IPS-18a (cell line): ENCODE measurements around the gene TNNI3K.

Experiments used
- H3K27ac ChIP-seq: one replicate; pipeline ENCODE4 v1.5.1; 2013; ENCODE audit warnings: low read length
- H3K27me3 ChIP-seq: one replicate; pipeline ENCODE4 v1.6.1; 2013; ENCODE audit warnings: mild to moderate bottlenecking, low read length; ENCODE audit not compliant: control insufficient read depth, insufficient read depth
- H3K36me3 ChIP-seq: one replicate; pipeline ENCODE4 v1.6.1; 2013; ENCODE audit warnings: low read depth, low read length; ENCODE audit not compliant: control insufficient read depth
- H3K4me1 ChIP-seq: one replicate; pipeline ENCODE4 v1.6.1; 2013; ENCODE audit warnings: low read depth, low read length; ENCODE audit not compliant: control insufficient read depth
- H3K4me3 ChIP-seq: one replicate; pipeline ENCODE4 v1.5.1; 2013; ENCODE audit warnings: low read length
- H3K9ac ChIP-seq: one replicate; pipeline ENCODE4 v1.6.1; 2013; ENCODE audit warnings: mild to moderate bottlenecking, low read length, moderate library complexity
- H3K9me3 ChIP-seq: one replicate; pipeline ENCODE4 v1.6.1; 2013; ENCODE audit warnings: low read depth, low read length; ENCODE audit not compliant: control insufficient read depth

The TNNI3K gene

GRCh38 chr1:74396462-74396861, 161.3 kb downstream of the TNNI3K start:
- H3K27me3 ChIP-seq = no peaks in the 10 kb centered on the region

DNA sequence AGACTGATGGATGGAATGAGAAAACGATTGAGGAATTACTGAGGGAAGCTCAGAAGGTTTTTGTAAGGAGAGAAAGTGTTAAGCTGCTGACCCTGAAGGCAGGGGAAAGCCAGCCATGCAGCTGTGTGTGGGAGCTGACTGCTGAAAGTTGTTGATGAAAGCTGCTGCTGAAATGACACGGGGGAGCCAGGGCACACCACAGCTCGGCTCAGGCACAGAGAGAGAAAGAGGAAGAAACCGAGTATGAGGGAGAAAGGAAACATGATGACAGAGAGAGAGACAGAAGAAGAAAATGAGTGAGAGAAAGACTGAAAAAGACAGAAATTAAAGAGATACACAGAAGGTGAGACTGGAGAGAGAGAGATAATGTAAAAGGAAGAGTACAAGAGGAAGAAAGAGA, 161.7 kb downstream of the TNNI3K start:
- H3K4me3 ChIP-seq = no peak overlapping the region
- no peak overlapping the region for H3K27ac ChIP-seq
- no peak overlapping the region for H3K9ac ChIP-seq
- H3K36me3 ChIP-seq = no peaks in the 10 kb centered on the region
- no peaks in the 10 kb centered on the region for H3K9me3 ChIP-seq
- H3K27me3 ChIP-seq = no peaks in the 10 kb centered on the region
- H3K4me1 ChIP-seq = peaks cover 6% of the 10 kb centered on the region

More at GRCh38 chr1:74396462-74396861, 161.3 kb downstream of the TNNI3K start:
- Histone ChIP-seq H3K9me3 (no peaks in the 10 kb centered on the region), H3K9ac (no peak overlapping the region), H3K27ac (no peak overlapping the region), H3K36me3 (no peaks in the 10 kb centered on the region), H3K4me1 (peaks cover 6% of the 10 kb centered on the region), H3K4me3 (no peak overlapping the region)

- Histone ChIP-seq H3K4me3 (no peak overlapping the region), H3K4me1 (no peaks in the 10 kb centered on the region), H3K27me3 (no peaks in the 10 kb centered on the region)
Measured at GRCh38 chr1:74399249-74399648, 164.1 kb downstream of the TNNI3K start.

DNA sequence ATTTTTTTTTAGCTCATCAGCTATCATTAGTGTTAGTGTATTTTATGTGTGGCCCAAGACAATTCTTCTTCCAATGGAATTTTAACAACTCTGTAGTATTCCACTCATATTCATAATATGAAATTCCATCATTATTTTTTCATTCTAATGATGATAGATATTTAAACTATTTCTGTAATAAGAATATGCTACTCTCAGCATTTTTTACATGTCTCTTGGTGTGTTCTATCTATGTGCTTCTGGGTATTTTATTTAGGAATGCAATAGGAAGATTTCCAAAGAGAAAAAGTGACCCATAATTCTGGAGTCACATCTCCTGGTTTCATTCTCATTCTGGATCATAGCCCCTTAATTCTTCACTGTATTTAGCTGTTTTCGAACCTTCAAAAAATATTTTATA, 167.7 kb downstream of the TNNI3K start:
- Histone ChIP-seq H3K9me3 (no peaks in the 10 kb centered on the region), H3K27me3 (no peaks in the 10 kb centered on the region), H3K36me3 (no peaks in the 10 kb centered on the region), H3K27ac (no peak overlapping the region), H3K9ac (no peak overlapping the region), H3K4me1 (no peaks in the 10 kb centered on the region), H3K4me3 (no peak overlapping the region)

More at GRCh38 chr1:74399249-74399648, 164.1 kb downstream of the TNNI3K start:
- Histone ChIP-seq H3K27ac (no peak overlapping the region), H3K9ac (no peak overlapping the region), H3K36me3 (no peaks in the 10 kb centered on the region), H3K9me3 (no peaks in the 10 kb centered on the region)

DNA sequence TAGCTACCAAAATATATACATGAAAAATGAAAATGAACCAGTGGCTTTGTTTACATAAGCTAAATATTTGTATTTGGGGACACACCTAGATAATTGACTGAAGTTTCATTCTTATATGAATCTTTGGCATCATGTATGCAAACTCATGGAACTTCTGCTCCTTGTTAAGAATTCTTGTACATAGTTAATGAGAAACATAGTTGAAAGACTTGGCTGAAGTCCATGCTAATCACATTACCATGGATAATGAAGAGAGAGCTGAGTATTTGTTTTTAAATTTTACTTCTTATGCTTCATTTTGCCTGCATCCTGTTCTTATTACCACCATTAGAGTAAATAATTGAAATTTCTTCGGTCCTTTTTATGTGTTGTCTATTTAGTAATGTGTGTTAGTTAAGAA, 168.4 kb downstream of the TNNI3K start:
- no peaks in the 10 kb centered on the region for H3K9me3 ChIP-seq
- no peak overlapping the region for H3K4me3 ChIP-seq
- no peaks in the 10 kb centered on the region for H3K4me1 ChIP-seq
- no peaks in the 10 kb centered on the region for H3K36me3 ChIP-seq
- no peak overlapping the region for H3K27ac ChIP-seq
- H3K27me3 ChIP-seq = no peaks in the 10 kb centered on the region
- no peak overlapping the region for H3K9ac ChIP-seq

- H3K27me3 ChIP-seq = no peaks in the 10 kb centered on the region
- H3K27ac ChIP-seq = no peak overlapping the region
- H3K36me3 ChIP-seq = no peaks in the 10 kb centered on the region
- H3K4me1 ChIP-seq = no peaks in the 10 kb centered on the region
- no peak overlapping the region for H3K4me3 ChIP-seq
- H3K9me3 ChIP-seq = no peaks in the 10 kb centered on the region
- H3K9ac ChIP-seq = no peak overlapping the region
Measured at GRCh38 chr1:74406759-74407158, 171.6 kb downstream of the TNNI3K start.

DNA sequence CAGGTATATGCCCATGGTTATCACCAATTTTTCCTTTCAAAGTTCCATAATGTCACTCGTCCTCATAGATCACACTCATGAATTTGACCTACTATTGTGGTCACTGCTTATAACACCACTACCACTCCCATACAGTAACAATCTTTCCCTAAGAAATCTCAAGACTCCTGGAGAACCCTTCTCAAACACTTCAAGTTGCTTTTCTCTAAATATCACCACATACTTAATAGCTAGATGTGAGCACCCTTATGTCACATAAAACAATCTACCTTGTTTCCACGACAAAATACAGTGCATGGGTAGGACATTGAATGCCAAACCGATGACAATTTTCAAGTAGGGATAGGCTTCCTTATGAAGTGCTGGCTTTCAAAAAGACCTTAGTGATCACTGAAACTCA, 172.7 kb downstream of the TNNI3K start:
- no peak overlapping the region for H3K27ac ChIP-seq
- H3K4me3 ChIP-seq = no peak overlapping the region
- no peaks in the 10 kb centered on the region for H3K36me3 ChIP-seq
- H3K4me1 ChIP-seq = no peaks in the 10 kb centered on the region
- H3K9me3 ChIP-seq = no peaks in the 10 kb centered on the region
- no peak overlapping the region for H3K9ac ChIP-seq
- H3K27me3 ChIP-seq = no peaks in the 10 kb centered on the region

- H3K27ac ChIP-seq = no peak overlapping the region
- H3K9ac ChIP-seq = no peak overlapping the region
- no peaks in the 10 kb centered on the region for H3K9me3 ChIP-seq
- no peak overlapping the region for H3K4me3 ChIP-seq
- H3K4me1 ChIP-seq = no peaks in the 10 kb centered on the region
- H3K27me3 ChIP-seq = no peaks in the 10 kb centered on the region
- H3K36me3 ChIP-seq = no peaks in the 10 kb centered on the region
Measured at GRCh38 chr1:74412244-74412643, 177.1 kb downstream of the TNNI3K start.

GRCh38 chr1:74415935-74416334, 180.7 kb downstream of the TNNI3K start:
- Histone ChIP-seq H3K4me3 (no peak overlapping the region), H3K9me3 (no peaks in the 10 kb centered on the region), H3K27ac (no peak overlapping the region), H3K27me3 (no peaks in the 10 kb centered on the region), H3K4me1 (no peaks in the 10 kb centered on the region), H3K36me3 (no peaks in the 10 kb centered on the region), H3K9ac (no peak overlapping the region)

DNA sequence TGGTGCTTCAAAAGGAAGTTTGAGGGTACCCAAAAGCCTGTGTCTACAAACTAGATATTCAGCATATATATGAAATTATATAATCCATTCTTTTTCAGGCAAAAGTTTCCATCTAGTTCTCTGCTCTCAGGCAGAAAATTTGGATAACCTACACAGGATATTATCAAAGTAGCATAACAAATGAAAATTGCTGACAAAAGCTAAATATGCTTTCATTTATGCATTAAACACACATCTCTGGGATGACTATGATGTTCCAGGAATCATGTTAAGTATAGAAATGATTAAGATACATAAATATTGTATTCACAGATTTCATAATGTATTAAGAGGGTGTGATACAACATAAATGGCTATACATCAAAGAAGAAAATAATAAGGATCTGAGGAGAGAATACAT, 184.4 kb downstream of the TNNI3K start:
- no peaks in the 10 kb centered on the region for H3K36me3 ChIP-seq
- H3K27me3 ChIP-seq = no peaks in the 10 kb centered on the region
- no peak overlapping the region for H3K9ac ChIP-seq
- no peak overlapping the region for H3K4me3 ChIP-seq
- H3K9me3 ChIP-seq = no peaks in the 10 kb centered on the region
- H3K4me1 ChIP-seq = no peaks in the 10 kb centered on the region
- no peak overlapping the region for H3K27ac ChIP-seq

- H3K27ac ChIP-seq = no peak overlapping the region
- no peaks in the 10 kb centered on the region for H3K27me3 ChIP-seq
- H3K4me1 ChIP-seq = no peaks in the 10 kb centered on the region
- H3K9me3 ChIP-seq = no peaks in the 10 kb centered on the region
- H3K9ac ChIP-seq = no peak overlapping the region
- H3K4me3 ChIP-seq = no peak overlapping the region
- H3K36me3 ChIP-seq = no peaks in the 10 kb centered on the region
Measured at GRCh38 chr1:74420467-74420866, 185.3 kb downstream of the TNNI3K start.

DNA sequence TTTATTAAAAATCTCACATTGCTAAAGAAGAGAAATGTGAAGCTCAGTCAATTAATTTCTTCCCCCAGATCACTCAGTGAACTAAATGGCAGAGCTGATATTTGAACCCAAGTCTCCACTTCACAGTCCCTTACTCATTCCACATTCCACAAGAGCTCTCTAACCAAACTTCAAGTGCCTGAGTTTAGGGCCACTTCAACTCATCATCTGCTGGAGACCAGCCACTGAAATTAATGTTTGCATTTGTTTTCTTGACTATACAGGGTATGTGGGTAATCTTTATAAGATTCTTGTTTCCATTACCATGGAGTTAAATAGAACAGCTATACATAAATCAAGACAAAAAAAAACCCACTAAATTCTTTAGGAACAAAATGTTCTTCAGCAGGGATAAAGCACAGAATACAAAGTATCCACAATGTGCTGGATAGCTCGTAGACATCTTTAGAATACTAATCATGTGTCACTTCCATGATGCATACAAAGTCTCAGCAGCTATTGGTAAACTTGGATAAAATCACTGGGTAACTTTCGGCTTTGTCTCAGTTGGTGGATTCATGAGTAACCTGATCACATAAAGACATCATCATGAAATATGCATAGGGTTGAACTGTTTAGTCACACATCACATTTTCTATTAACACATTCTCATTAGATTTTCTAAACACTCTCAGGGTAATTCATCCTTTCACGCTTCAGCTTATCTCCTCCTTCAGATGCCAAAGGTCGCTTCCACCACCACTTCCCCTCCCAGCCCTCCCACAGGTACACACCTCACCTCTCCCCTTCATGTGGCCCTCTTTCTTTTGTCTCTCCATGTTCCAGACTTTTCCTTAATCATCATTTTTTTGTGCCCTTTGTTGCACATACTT, 187.5 kb downstream of the TNNI3K start:
- Histone ChIP-seq H3K9ac (no peak overlapping the region), H3K27me3 (no peaks in the 10 kb centered on the region), H3K4me1 (no peaks in the 10 kb centered on the region), H3K9me3 (no peaks in the 10 kb centered on the region), H3K27ac (no peak overlapping the region), H3K36me3 (no peaks in the 10 kb centered on the region), H3K4me3 (no peak overlapping the region)
